PC-9 (cell line): ENCODE data around the gene ZNF124. TPM values are rescaled to one million over a fixed set of nuclear protein-coding genes. Genes with fewer than 3 reads are reported as not detected.

Source experiments
- BruUV-seq: library from RNA; stranded (reverse); fragments of 400-500 nt; replicated peaks from 2 replicates; lab custom pipeline; 2021; lab: Mats Ljungman, UMichigan
- CTCF ChIA-PET: fragments of 300-600 bp; sonication (Branson Sonifier 250); formaldehyde crosslinking; loops from one replicate; lab custom pipeline; 2022; ENCODE audit warnings: antibody characterized with exemption; lab: Charles Lee
- POLR2A ChIA-PET: fragments of 300-600 bp; sonication (Branson Sonifier 250); formaldehyde crosslinking; loops from one replicate; lab custom pipeline; 2022; ENCODE audit warnings: antibody characterized with exemption; ENCODE audit not compliant: unreplicated experiment; lab: Charles Lee
- DNase-seq, 2 experiments: peaks; one replicate each; pipeline versions ENCODE4 v3.0.0 to v3.0.0-alpha.2; 2015 to 2022; ENCODE audit warnings: mixed read lengths in 1 of 2
- H2AFZ ChIP-seq: fragments of 200-600 bp; sonication (generic); 2 replicates; pipeline ENCODE4 v1.8.1; 2017; ENCODE audit warnings: antibody characterized with exemption
- H3F3A ChIP-seq: fragments of 200-600 bp; sonication (generic); 2 replicates; pipeline ENCODE4 v1.8.1; 2017; ENCODE audit warnings: antibody characterized with exemption, mild to moderate bottlenecking, low read depth; ENCODE audit not compliant: insufficient read depth
- H3K27ac ChIP-seq: fragments of 200-600 bp; sonication (generic); 2 replicates; pipeline ENCODE4 v1.6.1; 2016; ENCODE audit warnings: mixed run types
- H3K27me3 ChIP-seq: fragments of 200-600 bp; sonication (generic); 2 replicates; pipeline ENCODE4 v1.6.1; 2016; ENCODE audit warnings: low read depth, mixed run types; ENCODE audit not compliant: insufficient read depth
- H3K36me3 ChIP-seq: fragments of 200-600 bp; sonication (generic); 2 replicates; pipeline ENCODE4 v1.6.1; 2016; ENCODE audit warnings: low read depth, mixed run types
- H3K4me1 ChIP-seq: fragments of 200-600 bp; sonication (generic); replicated peaks from 2 replicates; pipeline ENCODE4 v1.6.1; 2016; ENCODE audit warnings: mixed run types; ENCODE audit not compliant: insufficient read depth
- H3K4me2 ChIP-seq: fragments of 200-600 bp; sonication (generic); 2 replicates; pipeline ENCODE4 v1.6.1; 2017; ENCODE audit warnings: mixed run types
- H3K4me3 ChIP-seq: fragments of 200-600 bp; sonication (generic); 2 replicates; pipeline ENCODE4 v1.6.1; 2016; ENCODE audit warnings: mixed run types
- H3K79me2 ChIP-seq: fragments of 200-600 bp; sonication (generic); 2 replicates; pipeline ENCODE4 v1.6.1; 2017; ENCODE audit warnings: low read depth, mixed run types
- H3K9me2 ChIP-seq: fragments of 200-600 bp; sonication (generic); 2 replicates; pipeline ENCODE4 v1.8.1; 2017; ENCODE audit warnings: mild to moderate bottlenecking; ENCODE audit not compliant: insufficient read depth
- H3K9me3 ChIP-seq: fragments of 200-600 bp; sonication (generic); 2 replicates; pipeline ENCODE4 v1.8.1; 2016; ENCODE audit warnings: low read depth; ENCODE audit not compliant: insufficient read depth
- H4K20me1 ChIP-seq: fragments of 200-600 bp; sonication (generic); 2 replicates; pipeline ENCODE4 v1.8.1; 2017; ENCODE audit not compliant: insufficient read depth
- CTCF ChIP-seq: fragments of 200-600 bp; sonication (generic); conservative IDR thresholded peaks from 2 replicates; pipeline ENCODE4 v1.6.1; 2017; ENCODE audit warnings: mixed run types, antibody characterized with exemption, mild to moderate bottlenecking, moderate library complexity
- EZH2 ChIP-seq: fragments of 200-600 bp; sonication (generic); IDR thresholded peaks from 2 replicates; pipeline ENCODE4 v1.8.0; 2017; ENCODE audit warnings: antibody characterized with exemption, low read depth
- intact Hi-C: fragments of 100-400 bp; cut with micrococcal nuclease; formaldehyde crosslinking; loops from one replicate; pipeline ENCODE4 v1.10.0; 2022; ENCODE audit not compliant: unreplicated experiment
- total RNA-seq: library from RNA; stranded (reverse); gene quantifications from 2 replicates; pipeline ENCODE4 v1.2.3, GENCODE V29; 2021

Gene ZNF124
- total RNA-seq, 1 experiment from 2014 or later: 9.5 TPM

DNA sequence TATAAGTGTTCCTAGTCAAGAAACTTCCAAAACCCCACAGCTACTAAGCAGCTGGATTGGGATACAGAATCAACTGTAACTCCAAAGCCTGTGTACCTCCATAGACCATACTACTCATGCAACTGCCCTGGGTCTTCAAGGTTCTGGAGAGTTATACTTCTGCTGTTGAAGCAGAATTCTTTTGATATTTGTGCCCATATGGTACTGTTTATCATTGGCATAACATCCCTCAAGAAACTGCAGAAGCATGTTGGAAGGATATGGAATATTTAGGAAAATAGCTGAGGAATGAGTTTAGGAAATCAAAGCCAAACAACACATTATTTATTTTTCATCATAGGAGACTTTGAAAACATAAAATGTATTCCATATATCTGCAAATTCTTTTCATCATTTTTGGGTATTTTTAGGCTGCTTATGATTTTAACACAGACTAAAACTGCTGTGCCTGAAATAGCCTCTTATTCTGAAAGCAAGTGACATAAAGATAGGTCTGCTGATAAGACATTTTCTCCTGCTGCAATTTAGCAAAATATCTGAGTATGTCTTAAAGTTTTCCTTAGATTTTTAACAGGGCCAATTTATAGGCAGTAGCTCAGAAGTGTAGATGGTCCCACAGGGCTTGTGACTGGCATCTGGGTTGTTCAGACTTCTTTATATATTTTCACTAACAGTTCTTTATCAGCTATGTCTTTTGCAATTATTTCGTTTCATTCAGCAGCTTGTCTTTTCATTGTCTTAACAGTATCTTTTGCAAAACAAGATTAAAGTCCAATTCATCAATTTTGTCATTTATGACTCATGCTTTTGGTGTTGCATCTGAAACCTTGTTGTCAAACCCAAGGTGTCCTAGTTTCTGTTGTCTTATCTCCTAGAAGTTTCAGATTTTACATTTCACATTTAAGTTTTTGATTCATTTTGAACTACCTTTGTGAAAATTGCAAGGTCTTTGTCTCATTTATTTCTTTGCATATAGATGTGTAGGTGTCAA is 41.1 kb upstream of the ZNF124 start:
- intact Hi-C loops: no loop called here
- Histone ChIP-seq H2AFZ (no peak overlapping the region), H3K36me3 (no peaks in the 10 kb centered on the region), H3K79me2 (peaks cover 21% of the 10 kb centered on the region), H3K27me3 (no peaks in the 10 kb centered on the region), H3K4me3 (no peak overlapping the region), H3K4me1 (peaks cover 9% of the 10 kb centered on the region; the same call in 1 of the 2 replicates), H3F3A (no peaks in the 10 kb centered on the region), H3K4me2 (no peak overlapping the region), H3K9me3 (no peaks in the 10 kb centered on the region), H3K27ac (no peak overlapping the region), H3K9me2 (no peaks in the 10 kb centered on the region), H4K20me1 (no peaks in the 10 kb centered on the region; the same call in 1 of the 2 replicates)
- ChIA-PET POLR2A (no interaction called here), CTCF (no interaction called here)
- no peak for TF ChIP-seq EZH2
- TF ChIP-seq CTCF: no peak
- DNase-seq: no peak
- no TSS peak for BruUV-seq

DNA sequence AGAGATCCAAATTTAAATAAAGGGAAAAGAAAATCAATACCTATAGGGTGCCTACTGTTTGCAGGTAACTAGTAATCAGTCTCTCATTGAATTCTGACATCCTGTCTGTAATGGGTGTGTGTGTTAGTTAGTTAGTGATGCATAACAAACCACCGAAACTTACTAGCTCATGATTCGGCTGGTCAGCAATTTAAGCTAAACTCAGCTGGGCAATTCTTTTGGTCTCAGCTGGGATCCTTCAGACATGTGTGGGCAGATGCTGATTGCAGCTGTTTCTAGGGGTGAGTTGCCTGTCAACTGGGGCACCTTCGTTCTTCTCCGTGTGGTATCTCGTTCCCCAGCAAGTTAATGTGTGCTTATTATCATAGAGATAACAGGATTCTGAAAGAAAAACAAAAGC is 40.2 kb upstream of the ZNF124 start:
- H2AFZ ChIP-seq: no peak overlapping the region
- H3K4me3 ChIP-seq: no peak overlapping the region
- H4K20me1 ChIP-seq: no peaks in the 10 kb centered on the region; the same call in 1 of the 2 replicates
- BruUV-seq: no TSS peak
- no peaks in the 10 kb centered on the region for H3K36me3 ChIP-seq
- H3K9me2 ChIP-seq: no peaks in the 10 kb centered on the region
- H3K27me3 ChIP-seq: no peaks in the 10 kb centered on the region
- H3F3A ChIP-seq: no peaks in the 10 kb centered on the region
- no peak for TF ChIP-seq CTCF
- TF ChIP-seq EZH2: no peak
- ChIA-PET CTCF (no interaction called here), POLR2A (no interaction called here)
- peaks cover 28% of the 10 kb centered on the region for H3K79me2 ChIP-seq
- H3K27ac ChIP-seq: no peak overlapping the region
- DNase-seq: no peak
- H3K4me1 ChIP-seq: peaks cover 9% of the 10 kb centered on the region; the same call in 1 of the 2 replicates
- no peak overlapping the region for H3K4me2 ChIP-seq
- H3K9me3 ChIP-seq: no peaks in the 10 kb centered on the region
- intact Hi-C loops: no loop called here

DNA sequence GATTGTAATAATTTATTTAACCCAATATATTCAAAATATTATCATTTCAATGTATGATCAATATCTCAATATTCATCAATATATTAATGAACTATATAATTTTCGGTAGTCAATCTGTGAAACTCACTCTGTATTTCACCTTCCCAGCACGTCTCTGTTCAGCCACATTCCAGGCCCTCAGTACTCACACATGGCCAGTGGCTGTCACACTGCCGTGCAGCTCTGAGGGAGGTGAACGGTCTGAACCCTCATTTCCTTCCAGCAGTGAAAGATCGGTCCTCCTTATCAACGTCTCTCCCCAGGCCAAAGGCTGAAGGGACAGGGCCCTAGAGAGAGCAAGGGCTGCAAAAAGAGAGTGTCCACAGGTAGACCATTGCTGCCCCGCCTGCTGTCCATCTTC is 39.5 kb upstream of the ZNF124 start:
- Histone ChIP-seq H3K4me1 (peaks cover 9% of the 10 kb centered on the region; the same call in 1 of the 2 replicates), H3K27me3 (no peaks in the 10 kb centered on the region), H3K36me3 (no peaks in the 10 kb centered on the region), H3K9me3 (no peaks in the 10 kb centered on the region), H3K4me2 (peak overlapping the region; percentile 95; the same call in 1 of the 2 replicates), H3K9me2 (no peaks in the 10 kb centered on the region), H3K27ac (no peak overlapping the region), H3K4me3 (no peak overlapping the region), H3K79me2 (peaks cover 28% of the 10 kb centered on the region), H4K20me1 (no peaks in the 10 kb centered on the region; the same call in 1 of the 2 replicates), H3F3A (no peaks in the 10 kb centered on the region), H2AFZ (no peak overlapping the region)
- TF ChIP-seq CTCF: no peak
- no peak for TF ChIP-seq EZH2
- intact Hi-C loops: loop anchor here (1.0 to 2.0 kb wide), 2 partner anchors 119 to 280 kb away; partner anchors contain the start of genes AHCTF1 and ZNF496
- ChIA-PET POLR2A (no interaction called here), CTCF (no interaction called here)
- DNase-seq: no peak
- no TSS peak for BruUV-seq
